Aorta (tissue), 5 donors: ENCODE results near the gene PHF5A. TPM values are rescaled to one million over a fixed set of nuclear protein-coding genes. Genes with fewer than 3 reads are reported as not detected.
A peak's percentile ranks its signal among the peaks of the same experiment; 100 is the strongest.

Source experiments
- ATAC-seq: fragments of 200-7000 bp; cut with Tn5 transposase; one replicate; pipeline ENCODE4 v1.9.1; 2022; ENCODE audit warnings: moderate library complexity; ENCODE audit not compliant: low FRiP score
- DNase-seq, 2 donors: peaks; one replicate each; pipeline ENCODE4 v3.0.0-alpha.2; 2020
- H3K27ac ChIP-seq, 2 donors: one replicate each; pipeline ENCODE4 v1.5.1; 2013; ENCODE audit warnings: low read length in 2 of 2, mild to moderate bottlenecking in 2 of 2, moderate library complexity in 2 of 2, control low read depth in 1 of 2, inconsistent platforms in 1 of 2, low read depth in 1 of 2
- H3K27me3 ChIP-seq, 2 donors: one replicate each; pipeline ENCODE4 v1.6.1; 2013; ENCODE audit warnings: control low read depth in 1 of 2, low read length in 1 of 2, mild to moderate bottlenecking in 1 of 2, moderate library complexity in 1 of 2; ENCODE audit not compliant: insufficient read depth in 2 of 2, control insufficient read depth in 1 of 2
- H3K36me3 ChIP-seq, 2 donors: one replicate each; pipeline ENCODE4 v1.6.1; 2013; ENCODE audit warnings: control low read depth in 1 of 2, low read length in 1 of 2, mild to moderate bottlenecking in 1 of 2; ENCODE audit not compliant: insufficient read depth in 2 of 2, control insufficient read depth in 1 of 2
- H3K4me1 ChIP-seq, 2 donors: one replicate each; pipeline ENCODE4 v1.6.1; 2013; ENCODE audit warnings: low read length in 2 of 2, control low read depth in 1 of 2, mild to moderate bottlenecking in 1 of 2, moderate library complexity in 1 of 2; ENCODE audit not compliant: insufficient read depth in 2 of 2, control insufficient read depth in 1 of 2
- H3K4me3 ChIP-seq, 2 donors: one replicate each; pipeline ENCODE4 v1.5.1; 2013; ENCODE audit warnings: low read length in 2 of 2, control low read depth in 1 of 2, mild to moderate bottlenecking in 1 of 2
- H3K9me3 ChIP-seq: one replicate; pipeline ENCODE4 v1.6.1; 2013; ENCODE audit warnings: mild to moderate bottlenecking, low read length; ENCODE audit not compliant: control insufficient read depth
- WGBS, 2 donors: extraction: QIAGEN DNeasy Blood & Tissue Kit; methylation state at CpG; one replicate each; pipeline ENCODE4 v1.1.7; 2013; 5-methylcytosine and 5-hydroxymethylcytosine counted together
- intact Hi-C, 2 donors: fragments of 100-400 bp; cut with DNase I; formaldehyde crosslinking; loops; one replicate each; pipeline versions ENCODE4 v1.14.2 to v1.15.0; 2022
- polyA plus RNA-seq, 2 donors: library from polyadenylated mRNA; stranded (reverse); fragments of 200-250 nt; gene quantifications; one replicate each; pipeline ENCODE4 v1.2.3, GENCODE V29; 2013
- total RNA-seq, 2 donors: library from RNA; stranded (reverse); fragmentation: NEBNext Ultra II Directional; extraction: Animal tissue kit (Norgen Biotek cat#: 25700); gene quantifications; one replicate each; pipeline ENCODE4 v1.2.1, GENCODE V29; 2021
- donor health status: healthy with polysubstance abuse.
- donor health status: Bipolar disorder and iron deficiency.
- donor health status: DM: no; HTN: no; CAD: no.
- donor health status: DM: no; HTN: no; CAD: no.
- donor health status: DM: yes; HTN: yes; CAD: no.

The PHF5A gene
- total and polyA plus RNA-seq, 4 donors, result 22.5 to 43.1 (median 28.4) TPM

DNA sequence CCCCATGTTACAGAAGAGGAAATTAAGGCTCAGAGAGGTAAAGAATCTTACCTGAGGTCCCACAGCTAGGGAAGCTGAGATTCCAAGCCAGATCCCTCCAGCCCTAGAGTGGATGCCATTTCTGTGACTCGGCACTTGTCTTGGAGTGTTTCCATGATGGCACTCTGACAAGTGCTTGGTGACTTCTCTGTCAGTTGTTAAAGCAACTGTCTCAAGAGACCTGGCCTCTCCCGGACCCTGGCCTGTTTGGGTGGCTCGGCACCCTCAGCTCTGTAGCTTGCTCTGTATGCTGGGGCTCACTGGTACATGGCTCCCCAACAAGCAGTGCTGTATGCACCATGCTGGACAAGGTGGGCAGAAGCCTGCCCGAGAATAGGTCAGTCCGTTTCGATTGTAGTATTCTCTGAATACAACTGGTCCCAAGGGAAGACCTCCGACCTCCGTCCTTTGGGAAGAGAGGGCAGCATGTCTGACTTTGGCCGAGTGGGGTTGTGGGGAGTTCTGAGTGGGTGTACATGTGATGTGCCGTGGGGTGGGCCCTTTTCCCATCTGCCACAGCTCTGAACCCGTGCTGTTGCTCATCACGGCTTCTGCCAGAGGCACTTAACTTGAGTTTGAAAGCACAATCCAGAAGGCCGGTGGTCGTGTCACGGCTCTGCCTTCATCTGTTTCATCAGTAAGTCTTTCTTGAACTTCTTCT, 12.8 kb upstream of the PHF5A start:
- 27 to 28% methylated on average over 15 of the region's 15 CpGs for WGBS, 2 donors
- H3K4me3 ChIP-seq, result no peak overlapping the region
- peak overlapping the region; percentile 91 for H3K27ac ChIP-seq
- H3K27me3 ChIP-seq, result no peaks in the 10 kb centered on the region
- H3K4me1 ChIP-seq, result peaks cover 3 to 4% of the 10 kb centered on the region in 2 donors
- no peaks in the 10 kb centered on the region for H3K9me3 ChIP-seq
- intact Hi-C loops, result loop anchor here (5.0 kb wide), 2 partner anchors 34 to 41 kb away; partner anchors contain the start of gene TOB2 (in 1 of the 2)
- ATAC-seq, result peak; percentile 68
- DNase-seq, result peak; percentile 54 to 81
- no peaks in the 10 kb centered on the region for H3K36me3 ChIP-seq

DNA sequence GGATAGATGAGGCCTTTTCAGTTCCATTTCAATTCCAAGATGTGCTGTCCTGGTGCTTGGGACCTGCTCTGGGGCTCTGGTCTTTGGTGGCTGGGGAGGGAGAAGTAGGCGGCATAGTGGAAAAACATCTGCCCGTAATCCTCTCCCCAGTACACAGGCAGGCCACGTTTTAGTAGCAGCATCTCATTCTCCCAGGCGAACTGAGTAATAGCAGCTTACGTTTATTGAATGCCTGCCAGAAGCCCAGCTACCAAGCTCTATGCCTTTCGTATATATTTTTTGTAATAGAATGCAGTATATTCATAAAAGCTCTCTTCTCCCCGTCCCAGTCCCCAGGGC, 11.9 kb upstream of the PHF5A start:
- ATAC-seq (no peak), DNase-seq (peak in 1 of 2 donors; percentile 20)
- WGBS, 2 donors, result 11% methylated on average over 7 of the region's 7 CpGs
- H3K36me3 ChIP-seq, result no peaks in the 10 kb centered on the region
- H3K4me3 ChIP-seq, result no peak overlapping the region
- H3K4me1 ChIP-seq, result peaks cover 3 to 4% of the 10 kb centered on the region in 2 donors
- intact Hi-C loops, result loop anchor here (5.0 kb wide), 2 partner anchors 33 to 42 kb away; partner anchors contain the start of gene TOB2 (in 1 of the 2)
- H3K27me3 ChIP-seq, result no peaks in the 10 kb centered on the region
- H3K9me3 ChIP-seq, result no peaks in the 10 kb centered on the region
- H3K27ac ChIP-seq, result peak overlapping the region in 1 of 2 donors; percentile 93

DNA sequence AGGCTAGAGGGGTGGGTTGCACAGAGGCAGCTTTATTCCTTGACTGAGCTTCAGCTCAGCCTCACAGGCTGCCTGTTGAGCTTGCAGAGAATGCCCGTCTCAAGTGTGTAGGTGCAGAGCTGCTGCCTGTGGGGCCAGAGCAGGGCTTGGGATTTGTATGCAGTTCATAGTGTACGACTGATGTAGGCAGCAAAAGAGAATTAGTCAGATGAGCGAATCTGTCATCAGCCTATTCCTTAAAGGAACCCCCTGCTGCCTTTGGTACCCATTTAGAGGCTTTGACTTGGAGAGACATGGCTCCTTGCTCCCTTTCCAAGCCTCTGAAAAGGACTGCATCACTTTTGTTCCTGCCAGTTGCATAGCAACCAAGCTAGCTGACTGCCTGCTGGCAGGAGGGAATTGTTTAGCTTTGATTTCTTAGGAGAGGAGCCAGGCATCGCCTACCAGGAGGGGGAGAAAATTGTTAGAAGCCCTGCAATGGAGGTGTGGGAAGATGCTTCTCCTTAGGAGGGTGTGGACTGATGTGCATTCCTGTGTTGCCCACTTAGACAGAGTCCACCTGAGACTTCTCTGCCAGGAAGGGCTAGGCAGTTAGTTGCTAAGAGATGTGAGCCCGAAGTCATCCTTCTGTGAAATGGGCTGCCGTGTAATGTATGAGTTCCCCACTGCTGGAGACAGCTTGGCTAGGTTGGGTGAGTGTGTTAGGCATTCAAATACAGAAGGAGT, 11.3 kb upstream of the PHF5A start:
- Histone ChIP-seq H3K4me1 (peaks cover 3 to 4% of the 10 kb centered on the region in 2 donors), H3K4me3 (no peak overlapping the region), H3K9me3 (no peaks in the 10 kb centered on the region), H3K27me3 (no peaks in the 10 kb centered on the region), H3K27ac (peak overlapping the region in 1 of 2 donors; percentile 93), H3K36me3 (no peaks in the 10 kb centered on the region)
- WGBS, 2 donors, result 16 to 18% methylated on average over 6 of the region's 6 CpGs
- peak; percentile 65 for ATAC-seq
- intact Hi-C loops, result loop anchor here (5.0 kb wide), 2 partner anchors 33 to 42 kb away; partner anchors contain the start of gene TOB2 (in 1 of the 2)
- DNase-seq, result peak; percentile 61 to 68

DNA sequence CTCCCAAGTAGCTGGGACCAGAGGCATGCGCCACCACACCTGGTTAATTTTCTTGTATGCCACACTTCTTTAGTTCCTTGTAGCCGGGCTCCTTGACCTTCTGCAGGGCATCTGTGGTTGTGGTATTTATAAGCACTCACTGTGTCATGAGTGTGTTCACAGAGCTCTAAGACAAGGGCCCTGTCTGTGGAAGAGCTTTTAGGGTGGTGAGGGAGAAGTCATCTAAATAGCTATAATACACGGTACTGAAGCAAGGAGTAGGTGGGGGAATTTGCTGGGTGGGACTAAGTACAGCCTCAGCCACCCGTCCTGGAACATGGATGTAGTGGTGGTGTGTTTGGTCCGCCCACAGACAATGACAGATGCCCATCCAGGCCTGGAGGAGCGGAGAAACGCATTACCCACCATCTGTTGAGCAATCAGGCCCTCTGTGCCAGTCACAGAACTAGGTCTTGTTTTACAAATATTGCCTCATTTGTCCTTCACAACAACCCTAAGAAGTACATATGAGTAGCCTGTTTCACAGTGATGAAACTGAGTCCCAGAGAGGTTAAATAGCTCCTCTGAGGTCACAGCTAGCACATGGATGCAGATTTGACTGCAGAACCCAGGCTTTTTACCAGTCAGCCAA, 10.5 kb upstream of the PHF5A start:
- no peaks in the 10 kb centered on the region for H3K27me3 ChIP-seq
- H3K4me1 ChIP-seq, result peaks cover 3 to 4% of the 10 kb centered on the region in 2 donors
- intact Hi-C loops, result no loop called here
- no peak overlapping the region for H3K4me3 ChIP-seq
- H3K36me3 ChIP-seq, result no peaks in the 10 kb centered on the region
- H3K27ac ChIP-seq, result peak overlapping the region in 1 of 2 donors; percentile 85
- 74 to 75% methylated on average over 7 of the region's 7 CpGs for WGBS, 2 donors
- DNase-seq (peak in 1 of 2 donors; percentile 62), ATAC-seq (peak; percentile 8)
- no peaks in the 10 kb centered on the region for H3K9me3 ChIP-seq

DNA sequence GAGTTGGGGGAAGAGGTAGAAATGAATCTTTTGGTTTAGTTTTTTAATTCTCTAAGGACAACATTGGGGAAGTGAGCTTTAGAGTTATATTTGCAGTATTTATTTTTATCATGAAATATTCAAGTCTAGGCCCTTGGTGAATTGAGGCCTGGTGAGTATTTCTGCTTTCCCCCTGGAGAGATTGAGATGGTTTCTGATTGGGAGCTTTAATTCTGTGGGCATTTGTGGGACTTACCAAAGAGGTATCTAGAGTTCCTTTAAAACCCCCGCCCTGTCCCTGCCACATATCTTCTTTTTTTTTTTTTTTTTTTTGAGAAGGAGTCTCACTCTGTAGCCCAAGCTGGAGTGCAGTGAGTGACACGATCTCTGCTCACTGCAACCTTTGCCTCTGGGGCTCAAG, 10.0 kb upstream of the PHF5A start:
- no peaks in the 10 kb centered on the region for H3K36me3 ChIP-seq
- ATAC-seq, result no peak
- 78 to 86% methylated on average over 2 of the region's 2 CpGs for WGBS, 2 donors
- intact Hi-C loops, result no loop called here
- H3K27me3 ChIP-seq, result no peaks in the 10 kb centered on the region
- peaks cover 3 to 4% of the 10 kb centered on the region in 2 donors for H3K4me1 ChIP-seq
- no peak for DNase-seq
- H3K9me3 ChIP-seq, result no peaks in the 10 kb centered on the region
- no peak overlapping the region for H3K4me3 ChIP-seq
- no peak overlapping the region for H3K27ac ChIP-seq

DNA sequence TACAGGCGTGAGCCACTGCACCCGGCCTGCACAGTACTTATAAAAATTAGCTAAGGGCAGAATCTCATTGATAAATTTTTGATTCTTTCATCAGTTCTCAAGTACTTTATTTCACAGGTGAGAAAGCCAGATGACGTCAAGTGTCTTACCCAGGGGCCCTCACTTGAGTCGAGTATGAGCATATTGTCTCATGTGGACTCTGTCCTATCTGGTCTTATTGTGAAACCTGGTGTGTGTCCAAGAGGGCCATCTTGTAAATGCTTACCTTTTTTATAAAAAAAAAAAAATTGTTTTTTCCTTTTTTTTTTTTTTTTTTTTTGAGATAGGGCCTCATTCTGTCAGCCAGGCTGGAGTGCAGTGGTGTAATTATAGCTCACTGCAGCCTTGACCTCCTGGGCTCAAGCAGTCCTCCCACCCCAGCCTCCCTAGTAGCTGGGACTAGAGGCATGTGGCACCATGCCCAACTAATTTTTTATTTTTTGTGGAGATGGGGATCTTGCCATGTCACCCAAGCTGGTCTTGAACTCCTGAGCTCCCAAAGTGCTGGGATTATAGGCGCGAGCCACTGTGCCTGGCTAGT, 6.5 kb upstream of the PHF5A start:
- Histone ChIP-seq H3K36me3 (no peaks in the 10 kb centered on the region), H3K4me1 (peaks cover 0 to under 1% of the 10 kb centered on the region in 2 donors), H3K4me3 (no peak overlapping the region), H3K27ac (no peak overlapping the region), H3K9me3 (no peaks in the 10 kb centered on the region), H3K27me3 (no peaks in the 10 kb centered on the region)
- ATAC-seq (no peak), DNase-seq (peak in 1 of 2 donors; percentile 28)
- 93% methylated on average over 6 of the region's 6 CpGs for WGBS, 2 donors
- intact Hi-C loops, result no loop called here

DNA sequence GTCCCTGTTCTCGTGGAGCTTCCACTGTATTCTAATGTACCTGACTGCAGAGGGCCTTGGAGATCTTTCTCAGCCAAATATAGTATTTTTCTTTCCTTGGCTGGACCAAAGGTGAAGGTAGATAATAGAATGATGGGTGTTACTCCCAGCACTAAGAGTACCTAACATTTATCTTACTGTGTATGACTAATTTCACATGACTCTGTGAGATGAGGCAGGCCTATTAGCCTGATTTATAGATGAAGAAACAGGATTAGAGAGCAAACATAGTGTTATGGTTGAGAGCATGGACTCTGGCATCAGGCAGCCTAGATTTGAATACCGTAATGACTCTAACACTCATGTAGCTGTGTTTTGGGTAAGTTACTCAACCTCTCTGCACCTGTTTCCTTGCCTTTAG, 3.1 kb upstream of the PHF5A start:
- Histone ChIP-seq H3K36me3 (no peaks in the 10 kb centered on the region), H3K4me3 (no peak overlapping the region), H3K9me3 (no peaks in the 10 kb centered on the region), H3K27ac (no peak overlapping the region), H3K27me3 (no peaks in the 10 kb centered on the region), H3K4me1 (peaks cover 0 to 4% of the 10 kb centered on the region in 2 donors)
- ATAC-seq (no peak), DNase-seq (no peak)
- intact Hi-C loops, result no loop called here
- 51 to 71% methylated on average over 2 of the region's 2 CpGs for WGBS, 2 donors

DNA sequence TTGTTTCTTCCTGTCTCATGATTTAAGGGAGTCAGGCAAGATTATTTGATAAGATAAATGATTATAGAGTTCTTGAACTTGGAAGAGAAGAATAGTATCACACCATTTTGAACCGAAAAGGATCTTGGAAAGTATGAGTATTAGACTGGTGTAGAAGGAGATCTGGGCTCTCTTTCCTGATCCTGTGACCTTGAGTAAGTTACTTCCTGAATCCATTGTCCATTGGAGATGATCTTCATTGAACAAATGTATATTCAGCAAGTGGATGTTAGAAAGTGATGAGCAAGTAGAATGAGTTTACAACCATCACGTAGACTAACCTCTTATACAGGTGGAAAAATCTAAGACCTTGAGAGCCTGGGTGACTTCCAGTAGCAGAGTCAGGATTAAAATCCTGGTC, 2.4 kb upstream of the PHF5A start:
- Histone ChIP-seq H3K27ac (no peak overlapping the region), H3K4me3 (no peak overlapping the region), H3K4me1 (peaks cover 0 to 4% of the 10 kb centered on the region in 2 donors), H3K27me3 (no peaks in the 10 kb centered on the region), H3K36me3 (no peaks in the 10 kb centered on the region), H3K9me3 (no peaks in the 10 kb centered on the region)
- ATAC-seq (no peak), DNase-seq (no peak)
- 86 to 87% methylated on average over 2 of the region's 2 CpGs for WGBS, 2 donors
- intact Hi-C loops, result no loop called here
